Islet of Langerhans (tissue), 1 donor: ENCODE measurements around the gene ETV1.

Source experiments
- FAIRE-seq: peaks from one replicate; lab custom pipeline; 2011; peaks lifted over from hg19 to GRCh38; lab: Jason Lieb, UNC

The ETV1 gene

GRCh38 chr7:13879143-13879542, 110.3 kb downstream of the ETV1 start:
- FAIRE-seq = no peak

GRCh38 chr7:13878154-13878553, 111.3 kb downstream of the ETV1 start:
- no peak for FAIRE-seq

GRCh38 chr7:13875496-13876074, 113.9 kb downstream of the ETV1 start:
- FAIRE-seq = no peak

DNA sequence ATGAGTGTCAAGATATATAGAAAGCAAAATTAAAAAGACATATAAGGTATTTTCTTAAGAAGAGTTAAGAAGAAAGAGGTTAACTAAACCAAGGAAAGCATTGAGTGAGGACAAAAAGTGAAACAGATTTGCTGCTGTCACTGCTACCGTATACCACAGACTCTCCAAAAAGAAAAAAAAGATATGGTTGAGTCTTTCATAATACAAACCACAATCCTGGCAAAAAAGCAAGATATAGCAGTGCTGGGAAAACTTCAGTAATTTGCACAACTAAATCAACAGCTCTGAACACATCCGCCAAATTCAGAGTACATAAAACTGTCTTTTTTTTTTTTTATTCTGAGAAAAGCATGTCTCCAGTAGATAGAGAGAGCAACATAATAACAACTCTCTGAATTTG, 114.7 kb downstream of the ETV1 start:
- FAIRE-seq = no peak

DNA sequence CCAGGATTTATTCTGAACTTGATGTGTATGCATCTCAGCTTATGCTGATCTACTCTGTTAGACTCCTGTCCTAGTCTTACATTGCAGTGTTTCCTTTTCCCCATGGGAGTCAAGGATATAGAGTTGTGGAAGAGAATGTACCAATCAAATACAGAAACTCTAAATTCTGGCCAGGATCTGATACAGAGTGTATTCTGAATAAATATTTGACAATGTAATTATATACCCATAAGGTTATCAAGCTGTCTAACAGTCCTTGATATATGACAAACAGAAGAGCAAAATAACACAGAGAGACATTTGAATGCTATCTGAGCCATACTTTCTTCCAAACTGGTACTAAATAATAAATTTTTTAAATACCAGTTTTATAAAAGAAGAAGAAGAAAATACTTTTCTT, 116.8 kb downstream of the ETV1 start:
- FAIRE-seq = peak; percentile 9

- FAIRE-seq = no peak
Measured at GRCh38 chr7:13871008-13871407, 118.5 kb downstream of the ETV1 start.

DNA sequence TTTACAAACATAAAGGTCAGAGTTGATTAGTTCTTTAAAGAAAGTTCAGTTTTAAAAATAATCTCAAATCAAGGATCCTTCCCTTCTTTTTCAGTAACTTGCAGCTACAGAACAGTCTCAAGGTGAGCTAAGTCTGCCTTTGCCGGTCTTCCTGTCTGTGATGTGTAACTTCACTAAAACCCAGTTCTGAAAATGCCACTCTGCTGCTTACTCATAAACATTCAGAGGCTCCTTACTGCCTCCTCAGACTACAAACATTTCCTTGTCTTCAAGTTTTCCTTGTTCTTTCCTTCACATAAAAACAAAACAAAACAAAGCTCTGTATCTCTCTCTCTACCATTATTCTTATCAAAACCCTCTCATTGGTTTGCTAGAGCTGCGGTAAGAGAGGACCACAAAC, 128.7 kb downstream of the ETV1 start:
- no peak for FAIRE-seq

DNA sequence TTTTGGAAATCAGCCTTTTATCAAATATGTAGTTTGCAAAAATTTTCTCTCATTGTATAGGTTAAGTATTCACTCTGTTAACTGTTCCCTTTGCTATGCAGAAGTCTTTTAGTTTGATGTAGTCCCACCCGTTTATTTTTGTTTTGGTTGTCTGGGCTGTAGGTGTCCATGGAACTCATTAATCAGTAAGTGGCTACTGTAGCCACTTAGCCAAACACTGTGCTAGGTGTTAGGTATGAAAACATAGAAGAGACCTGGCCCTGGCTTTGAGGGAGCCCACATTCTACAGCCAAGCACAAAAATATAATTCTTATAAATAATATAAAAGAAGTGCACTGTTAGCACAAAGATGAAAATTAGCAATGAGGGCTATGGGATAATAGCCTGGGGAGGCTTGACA, 133.5 kb downstream of the ETV1 start:
- FAIRE-seq = no peak

GRCh38 chr7:13852281-13852968, 137.0 kb downstream of the ETV1 start:
- no peak for FAIRE-seq

- peak; percentile 80 for FAIRE-seq
Measured at GRCh38 chr7:13851736-13852135, 137.7 kb downstream of the ETV1 start.

DNA sequence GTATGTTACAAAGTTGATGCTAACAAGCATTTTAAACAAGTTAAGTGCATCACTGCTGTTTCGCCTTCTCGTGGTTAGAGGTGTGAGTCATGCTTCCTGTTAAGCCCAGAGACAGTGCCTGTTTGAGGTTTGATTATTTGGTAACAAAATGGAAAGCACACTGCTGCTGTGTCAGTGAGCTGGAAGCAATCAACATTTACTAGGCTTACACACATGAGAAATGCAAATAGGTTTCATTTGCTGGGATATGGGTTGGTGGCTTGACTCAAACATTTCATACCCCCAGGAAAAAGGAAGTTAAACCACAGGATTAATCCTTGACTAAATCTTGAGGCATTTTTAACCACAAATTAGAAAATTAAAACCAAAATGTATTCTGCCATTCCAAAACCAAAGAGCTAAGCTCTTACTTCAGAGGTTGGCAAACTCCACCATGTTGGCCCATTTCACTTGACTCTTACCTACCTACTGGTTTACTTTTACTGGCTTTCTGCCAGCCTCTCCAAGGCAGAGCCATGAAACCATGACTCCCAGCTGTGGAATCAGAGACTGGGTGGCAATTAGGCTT, 139.2 kb downstream of the ETV1 start:
- peak; percentile 98 for FAIRE-seq

GRCh38 chr7:13849163-13849892, 140.1 kb downstream of the ETV1 start:
- FAIRE-seq = no peak

GRCh38 chr7:13848681-13849131, 140.8 kb downstream of the ETV1 start:
- FAIRE-seq = no peak

- no peak for FAIRE-seq
Measured at GRCh38 chr7:13846386-13846785, 143.1 kb downstream of the ETV1 start.

DNA sequence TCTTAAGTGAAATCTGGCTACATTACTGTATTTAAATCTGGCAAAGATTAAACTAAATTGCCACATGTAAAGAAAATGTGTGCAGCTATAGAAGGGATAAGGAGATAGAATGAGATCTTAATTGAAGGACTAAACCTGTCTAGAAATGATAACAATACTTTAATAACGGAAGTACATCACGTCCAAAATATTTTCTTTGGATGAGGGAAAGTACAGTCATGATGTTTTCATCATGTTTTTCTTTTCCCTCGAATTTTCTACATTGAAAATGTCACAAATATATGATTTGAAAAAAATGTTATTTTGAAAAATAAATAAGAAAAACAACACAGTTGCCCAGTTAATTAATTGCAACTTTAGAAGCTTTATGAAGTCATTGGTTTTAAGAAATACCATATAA, 143.9 kb downstream of the ETV1 start:
- no peak for FAIRE-seq

DNA sequence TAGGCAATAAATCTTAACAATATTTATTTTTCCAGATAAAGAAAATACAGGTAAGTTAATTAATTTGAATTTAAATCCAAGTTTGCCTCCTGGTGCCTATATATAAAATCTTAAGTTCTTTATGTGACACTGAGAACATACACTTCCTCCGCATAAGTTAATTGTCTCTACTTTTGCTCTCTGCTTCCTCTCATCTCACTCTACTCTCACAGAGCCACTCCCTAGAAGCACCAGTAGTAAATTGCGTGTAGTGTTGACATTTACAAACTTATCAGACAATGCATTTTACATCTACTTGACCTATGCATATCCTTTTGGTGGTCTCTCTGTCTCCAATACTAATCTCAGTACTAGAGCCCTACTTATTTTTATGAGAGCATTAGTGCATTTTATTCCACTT, 144.5 kb downstream of the ETV1 start:
- FAIRE-seq = no peak

- no peak for FAIRE-seq
Measured at GRCh38 chr7:13841284-13841683, 148.2 kb downstream of the ETV1 start.
